GM21526 (cell line): ENCODE results near the gene PLA2G4A.

Source experiments
- ATAC-seq: cut with Tn5 transposase; IDR thresholded peaks from one replicate; pipeline ENCODE4 v1.9.1; 2021; ENCODE audit warnings: moderate library complexity; ENCODE audit not compliant: unreplicated experiment, low FRiP score

Gene PLA2G4A

DNA sequence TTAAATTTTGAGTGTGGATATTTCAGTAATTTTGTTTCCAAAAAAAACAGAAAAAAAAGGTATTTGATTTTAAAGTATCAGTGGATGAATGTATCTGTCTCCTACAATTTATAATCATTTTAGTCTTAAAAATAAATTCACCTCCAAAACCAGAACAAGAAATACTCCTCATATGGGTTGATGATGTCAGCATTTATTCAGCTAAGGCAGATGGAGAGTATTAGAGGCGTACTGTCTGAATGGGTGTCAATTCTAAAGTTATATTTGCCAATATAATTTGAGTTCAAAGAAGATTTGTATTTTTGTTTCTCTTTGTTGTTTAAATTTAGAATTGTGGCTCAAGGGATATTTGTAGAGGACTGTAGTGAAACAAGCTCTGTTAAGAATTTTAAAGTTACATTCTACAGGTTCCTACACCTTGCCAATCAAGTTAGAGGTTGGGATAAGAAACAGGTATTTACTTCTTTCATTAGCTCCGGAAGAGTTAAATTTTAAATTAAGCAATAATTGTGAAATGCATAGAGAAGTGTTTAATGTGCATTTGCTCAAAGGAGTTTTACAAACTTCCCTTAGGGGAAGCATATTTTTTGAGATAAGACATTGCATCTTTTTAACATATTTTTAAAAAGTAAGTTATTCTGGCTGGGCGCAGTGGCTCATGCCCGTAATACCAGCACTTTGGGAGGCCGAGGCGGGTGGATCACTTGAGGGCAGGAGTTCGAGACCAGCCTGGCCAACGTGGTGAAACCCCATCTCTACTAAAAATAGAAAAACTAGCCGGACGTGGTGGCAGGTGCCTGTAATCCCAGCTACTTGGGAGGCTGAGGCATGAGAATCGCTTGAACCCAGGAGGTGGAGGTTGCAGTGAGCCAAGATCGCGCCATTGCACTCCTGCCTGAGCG is 1.2 kb downstream of the PLA2G4A start:
- ATAC-seq, result no peak

DNA sequence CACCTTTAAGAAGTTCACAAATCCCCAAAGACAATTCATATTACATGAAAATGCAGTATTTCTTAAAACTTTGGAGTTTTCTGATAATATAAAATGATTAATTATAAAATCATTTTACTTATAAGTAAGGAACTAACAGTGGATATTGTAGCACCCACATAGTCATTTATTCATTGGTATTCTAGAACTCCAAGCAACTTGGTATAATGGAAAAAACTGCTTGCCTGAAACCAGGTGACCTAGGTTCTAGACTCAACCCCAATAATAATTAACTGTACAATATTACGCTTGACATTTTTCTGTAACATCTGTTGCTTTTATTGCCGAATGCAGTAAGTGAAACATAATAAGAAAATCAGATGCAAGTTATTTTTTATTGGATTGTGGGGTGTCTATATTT is 2.4 kb downstream of the PLA2G4A start:
- ATAC-seq, result no peak

DNA sequence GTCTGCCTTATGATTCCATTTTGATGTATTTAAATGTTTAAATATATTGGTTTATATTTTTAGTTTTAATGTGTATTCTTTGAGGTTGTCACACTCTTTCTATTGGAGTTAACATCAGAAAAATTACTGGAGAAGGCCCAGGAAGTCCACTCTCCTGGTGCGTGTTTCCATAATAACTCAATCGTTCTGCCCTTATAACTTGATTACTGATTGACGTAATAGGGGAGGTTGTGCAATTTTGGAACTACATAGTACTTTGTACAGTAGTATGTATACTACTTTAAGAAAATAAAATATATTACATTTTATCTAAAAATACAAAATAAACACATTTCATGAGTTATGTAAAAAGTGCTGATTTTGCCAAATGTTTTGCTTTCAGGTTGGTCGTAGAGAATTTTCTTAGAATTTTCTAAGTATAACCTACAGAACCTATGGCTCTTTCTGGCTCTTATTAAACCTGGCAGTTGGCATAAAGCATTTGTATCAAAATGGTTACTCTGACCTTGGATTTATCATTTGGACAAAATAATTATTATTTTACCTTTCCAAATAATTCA is 5.7 kb downstream of the PLA2G4A start:
- no peak for ATAC-seq

DNA sequence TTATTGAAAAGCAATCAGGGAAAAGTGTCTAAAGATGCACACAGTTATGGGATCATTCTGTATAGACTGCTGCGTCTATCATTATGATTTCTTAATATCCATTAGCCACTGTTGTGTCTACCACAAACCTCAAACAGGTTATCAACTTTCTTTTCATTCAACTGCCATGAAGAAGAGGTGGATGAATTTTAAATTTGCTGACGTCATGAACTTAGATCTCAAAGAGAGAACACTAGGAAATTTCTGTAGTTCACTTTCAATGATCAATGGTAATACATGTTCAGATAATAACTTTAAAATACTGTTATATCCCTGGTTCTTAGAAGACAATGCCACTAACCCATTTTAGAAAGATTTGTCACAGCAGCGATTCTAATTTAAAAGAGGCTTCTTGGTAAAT is 6.7 kb downstream of the PLA2G4A start:
- ATAC-seq, result no peak

DNA sequence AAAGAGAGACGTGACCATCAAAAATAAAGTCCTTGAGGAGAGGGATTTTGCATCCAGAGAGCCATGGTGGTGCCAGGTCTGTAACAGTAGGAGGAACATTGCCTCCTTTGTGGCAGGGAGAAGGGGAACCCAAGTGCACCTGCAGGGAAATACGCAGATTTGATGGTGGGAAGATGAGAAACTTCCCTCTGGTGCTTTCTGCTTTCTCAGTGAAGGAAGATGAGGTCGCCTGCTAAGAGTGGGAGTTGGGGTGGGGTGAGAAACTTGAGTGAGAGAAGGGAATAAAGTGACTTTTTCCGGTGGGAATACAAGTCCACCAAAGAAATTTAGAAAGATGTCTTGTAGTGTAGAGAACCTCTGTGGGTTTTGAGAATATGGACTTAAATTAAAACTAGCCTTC is 9.1 kb downstream of the PLA2G4A start:
- no peak for ATAC-seq

DNA sequence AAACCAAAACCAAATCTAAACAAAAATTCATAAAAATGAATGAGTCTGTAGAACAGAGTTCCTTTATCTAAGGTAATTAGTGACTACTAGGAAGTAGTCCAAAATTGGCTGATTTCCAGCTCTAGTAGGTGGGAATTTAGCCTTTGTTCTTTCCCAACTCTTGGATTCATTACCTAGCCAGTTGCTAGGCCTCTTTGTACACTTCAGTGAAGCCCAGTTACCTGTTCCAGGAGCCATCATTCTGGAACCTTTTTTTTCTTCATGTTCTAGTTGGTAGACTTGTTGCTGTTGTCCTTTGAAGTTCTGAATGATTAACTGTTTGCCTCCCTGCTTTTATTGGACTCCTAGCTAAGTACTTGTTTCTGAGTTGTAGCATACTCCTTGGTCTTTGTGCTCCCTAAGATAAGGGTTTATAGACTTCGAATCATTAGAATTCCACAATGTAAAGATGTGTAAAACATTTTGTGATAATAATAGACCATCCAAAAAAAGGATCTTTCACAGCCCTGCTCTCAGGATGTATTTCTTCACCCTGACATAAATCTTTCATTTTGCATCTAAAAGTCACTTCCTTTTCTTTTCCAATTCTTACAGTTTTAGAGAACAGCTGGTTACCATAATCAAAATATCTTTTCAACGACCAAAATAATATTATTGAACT is 9.8 kb downstream of the PLA2G4A start:
- no peak for ATAC-seq

DNA sequence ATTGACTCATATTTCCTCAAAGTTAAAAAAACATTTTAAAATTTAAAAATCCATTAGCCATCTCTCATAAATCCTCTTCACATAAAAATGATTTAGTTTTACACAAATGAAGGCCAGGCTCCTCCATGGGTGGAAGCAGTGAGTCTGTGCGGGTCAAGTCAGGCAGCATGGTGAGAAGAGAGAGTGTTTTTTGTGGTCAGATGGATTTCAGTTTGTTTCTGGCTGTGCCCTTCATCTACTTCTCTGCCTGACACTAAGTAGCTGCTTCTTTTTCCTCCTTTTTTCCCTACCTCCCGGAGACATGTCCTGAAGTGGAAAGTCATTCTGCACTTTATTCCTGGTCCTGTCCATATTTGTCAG is 10.3 kb downstream of the PLA2G4A start:
- ATAC-seq, result no peak

DNA sequence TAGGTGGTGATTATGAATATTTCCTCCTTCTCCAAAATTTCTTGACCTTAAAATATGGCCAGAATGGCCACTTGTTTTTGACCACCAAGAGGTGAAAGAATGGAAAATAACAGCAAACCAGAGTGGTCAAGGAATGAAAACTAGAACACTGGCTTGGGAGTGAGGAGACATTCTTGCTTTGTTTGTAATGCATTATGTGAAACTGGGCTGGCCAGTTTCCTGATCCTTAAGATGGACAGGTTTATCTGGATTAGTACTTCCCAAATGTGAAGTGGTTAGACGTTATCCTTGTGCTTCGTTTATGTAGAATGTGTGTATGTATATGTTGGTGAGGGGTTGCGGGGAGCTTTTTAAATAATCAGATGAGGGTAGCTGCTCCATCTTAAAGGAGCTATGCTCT is 12.8 kb downstream of the PLA2G4A start:
- no peak for ATAC-seq

DNA sequence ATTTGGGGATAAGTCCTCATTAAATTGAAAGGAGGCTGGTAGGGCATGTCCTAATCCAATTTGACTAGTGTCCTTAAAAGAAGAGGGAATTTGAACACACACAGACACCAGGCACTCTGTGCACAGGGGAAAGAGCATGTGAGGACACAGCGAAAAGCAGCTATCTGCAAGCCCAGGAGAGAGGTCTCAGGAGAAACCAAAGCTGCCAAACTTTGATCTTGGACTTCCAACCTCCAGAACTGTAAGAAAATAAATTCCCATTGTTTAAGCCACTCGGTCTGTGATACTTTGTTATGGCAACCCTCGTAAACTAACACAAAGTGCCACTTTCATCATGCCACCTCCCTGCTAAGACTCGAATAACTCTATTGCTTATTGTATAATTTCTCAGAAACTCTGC is 13.8 kb downstream of the PLA2G4A start:
- no peak for ATAC-seq

DNA sequence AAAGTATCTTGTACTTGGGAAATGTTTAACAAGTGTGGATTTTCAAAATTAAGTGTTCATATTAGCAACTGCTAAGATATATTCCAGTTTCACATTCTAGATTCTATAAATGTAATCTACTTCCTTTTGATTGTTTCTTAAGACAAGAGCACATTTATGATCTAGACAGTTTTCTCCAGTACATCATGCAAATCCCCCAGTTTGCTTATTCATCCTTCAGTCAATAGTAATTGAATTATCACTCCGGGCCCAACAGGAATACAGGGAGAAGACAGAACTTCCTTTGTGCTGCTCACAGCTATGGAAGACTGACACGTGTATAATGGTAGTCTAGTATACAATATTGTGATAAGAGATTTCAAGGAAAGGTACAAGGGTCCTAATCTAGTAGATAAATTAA is 14.5 kb downstream of the PLA2G4A start:
- no peak for ATAC-seq

DNA sequence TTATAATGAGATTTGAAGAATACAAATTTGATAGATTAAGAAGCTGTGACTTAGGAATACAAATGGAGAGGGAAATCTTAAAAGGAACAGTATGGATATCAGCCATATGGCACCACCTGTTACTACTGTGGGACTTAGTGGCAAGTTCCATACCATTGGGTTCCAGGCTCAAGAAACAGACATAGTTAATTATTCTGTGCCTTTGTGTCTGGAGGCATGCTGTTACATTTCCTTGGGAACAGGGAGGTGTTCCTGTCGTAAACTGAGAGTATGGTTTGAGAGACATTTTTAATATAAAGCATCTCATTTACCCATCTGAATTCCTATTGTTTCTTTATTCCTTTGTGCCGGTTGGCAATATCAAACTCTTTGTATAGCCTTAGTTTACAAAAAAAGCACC is 15.2 kb downstream of the PLA2G4A start:
- ATAC-seq, result no peak

DNA sequence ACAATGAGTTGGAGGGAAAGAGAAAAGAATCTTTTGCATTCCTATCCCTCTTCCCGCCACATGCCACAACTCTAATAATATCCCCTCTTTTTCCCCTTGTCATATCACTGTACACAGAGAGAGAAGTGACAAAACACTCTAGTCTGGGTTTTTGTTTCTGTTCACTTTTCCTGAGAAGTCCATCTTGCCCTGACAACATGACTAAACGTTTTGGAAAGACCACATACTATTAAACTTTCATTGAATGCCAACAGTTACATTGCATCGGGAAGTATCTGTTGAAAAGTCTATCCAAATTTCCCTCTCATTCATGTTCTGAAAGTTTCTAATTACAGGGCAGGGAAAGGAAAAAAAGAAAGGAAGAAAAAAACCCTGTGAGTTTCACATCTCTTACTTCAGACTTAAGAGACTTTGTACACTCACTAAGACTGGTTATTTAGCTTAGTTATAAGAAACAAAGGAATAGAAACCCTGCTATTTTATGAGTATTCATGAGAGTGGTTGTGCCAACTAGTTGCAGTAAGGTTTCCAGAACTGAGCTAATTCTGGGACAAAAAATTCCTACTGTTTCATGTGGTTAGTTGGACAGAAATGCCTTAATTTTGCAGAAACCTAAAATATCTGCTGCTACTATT is 16.9 kb downstream of the PLA2G4A start:
- no peak for ATAC-seq

DNA sequence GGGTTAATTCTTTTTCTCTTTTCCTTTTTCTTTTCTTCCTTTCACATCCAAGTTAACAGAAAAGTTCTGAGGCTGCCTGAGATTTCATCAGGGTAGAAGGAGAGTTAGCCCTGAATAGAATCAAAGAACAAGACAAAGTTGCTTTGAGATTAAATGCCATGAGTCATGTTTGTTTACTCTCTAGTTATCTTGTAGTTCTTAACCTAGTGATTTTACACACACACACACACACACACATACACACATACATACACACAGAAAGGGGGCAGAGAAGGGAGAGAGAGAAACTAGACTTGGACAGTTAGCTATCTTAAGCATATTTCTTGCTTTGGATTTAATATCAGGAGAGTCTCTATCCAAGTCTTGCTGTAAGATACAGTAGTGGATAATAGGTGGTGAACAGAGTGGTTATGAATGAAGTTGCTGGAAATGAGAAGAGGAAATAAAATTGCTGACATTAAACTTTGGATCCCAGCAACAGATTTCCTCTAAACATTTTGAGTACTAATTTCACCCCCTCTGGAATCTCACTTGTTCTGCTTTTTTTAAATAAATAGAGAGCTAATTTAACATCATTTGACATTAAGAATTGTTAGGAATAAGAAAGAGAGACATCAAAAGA is 19.9 kb downstream of the PLA2G4A start:
- no peak for ATAC-seq

DNA sequence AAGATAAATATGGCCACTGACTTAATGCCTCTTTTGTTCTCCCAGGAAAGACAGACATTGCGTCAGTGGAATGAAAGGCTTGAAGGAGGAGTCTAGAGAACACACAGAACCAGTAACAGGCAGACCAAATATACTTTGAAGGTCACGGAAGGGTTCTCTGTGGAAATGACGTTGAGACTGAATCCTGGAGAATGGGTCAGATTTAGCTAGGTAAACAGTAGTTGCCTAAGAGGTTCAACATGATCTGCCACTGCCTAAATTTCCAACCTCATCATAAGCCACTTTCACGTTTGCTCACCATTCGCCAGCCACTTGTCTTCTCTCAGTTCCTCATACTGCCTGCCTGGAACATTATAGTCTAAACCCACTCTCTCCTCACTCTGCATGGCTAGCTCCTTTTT is 20.5 kb downstream of the PLA2G4A start:
- ATAC-seq, result peak; percentile 97

DNA sequence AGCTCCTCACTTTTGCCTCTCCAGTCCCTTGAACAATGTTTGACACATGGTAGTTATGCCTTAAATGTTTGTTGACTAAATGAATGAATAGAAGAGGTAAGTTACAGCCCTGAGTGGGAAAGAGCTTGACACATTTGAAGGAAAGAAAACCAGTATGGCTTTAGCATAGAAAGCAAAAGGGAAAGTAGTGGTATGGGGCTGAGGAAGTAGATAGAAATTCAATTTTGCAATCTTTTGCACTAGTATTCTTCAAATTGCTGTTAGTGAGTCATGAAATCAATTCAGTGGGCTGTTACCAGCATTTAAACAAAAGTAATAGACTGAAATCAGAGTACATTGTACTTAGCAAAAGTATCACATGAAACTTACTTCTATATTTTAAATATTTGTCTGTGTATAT is 21.1 kb downstream of the PLA2G4A start:
- peak; percentile 54 for ATAC-seq

DNA sequence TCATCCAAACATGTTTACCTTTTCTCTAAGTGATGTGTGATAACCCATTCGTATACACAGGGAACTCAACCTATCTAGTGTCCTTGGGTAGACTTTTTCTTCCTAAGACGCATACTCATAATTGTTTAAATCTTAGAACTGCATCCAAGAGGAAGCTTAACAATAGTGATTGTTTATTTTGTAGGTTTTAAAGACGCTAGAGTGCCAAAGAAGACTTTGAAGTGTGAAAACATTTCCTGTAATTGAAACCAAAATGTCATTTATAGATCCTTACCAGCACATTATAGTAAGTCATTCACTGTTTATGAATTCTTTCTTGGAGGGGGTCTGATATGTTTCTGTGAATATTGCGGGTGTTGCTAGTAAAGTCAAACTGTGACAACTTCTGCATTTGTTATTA is 25.4 kb downstream of the PLA2G4A start:
- no peak for ATAC-seq

DNA sequence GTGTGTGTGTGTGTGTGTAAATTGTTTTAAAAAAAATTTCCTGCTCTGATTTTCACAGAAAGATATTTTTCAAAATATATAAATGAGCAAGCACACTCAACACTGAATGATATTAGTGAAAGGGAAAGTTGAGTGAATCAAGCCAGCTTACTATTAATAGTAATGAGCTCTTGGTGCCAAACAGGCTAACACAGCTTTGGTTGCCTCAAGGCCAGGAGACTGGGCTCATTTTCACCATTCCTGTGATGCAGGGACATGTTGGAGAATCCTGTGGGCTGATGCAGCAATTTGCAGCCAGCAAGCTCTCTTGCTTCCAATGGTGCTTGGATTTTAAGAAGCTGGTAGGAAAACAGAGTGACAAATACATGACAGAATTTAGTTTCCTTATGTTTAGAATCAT is 30.2 kb downstream of the PLA2G4A start:
- ATAC-seq, result no peak

DNA sequence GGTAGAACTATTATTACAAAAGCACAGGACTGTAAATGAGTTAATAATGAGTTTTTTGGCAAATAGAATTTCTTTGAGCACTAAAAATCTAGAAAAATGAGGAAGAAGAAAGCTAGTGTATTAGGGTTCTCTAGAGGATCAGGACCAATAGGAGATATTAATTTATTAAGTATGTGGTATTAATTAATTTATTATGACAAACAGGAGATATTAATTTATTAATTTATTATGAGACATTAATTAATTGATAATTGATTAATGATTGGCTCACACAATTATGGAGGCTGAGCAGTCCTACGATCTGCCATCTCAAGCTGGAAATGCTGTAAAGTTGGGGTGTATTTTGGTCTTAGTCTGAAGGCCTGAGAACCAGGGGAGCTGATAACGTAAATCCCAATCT is 31.2 kb downstream of the PLA2G4A start:
- ATAC-seq, result no peak

DNA sequence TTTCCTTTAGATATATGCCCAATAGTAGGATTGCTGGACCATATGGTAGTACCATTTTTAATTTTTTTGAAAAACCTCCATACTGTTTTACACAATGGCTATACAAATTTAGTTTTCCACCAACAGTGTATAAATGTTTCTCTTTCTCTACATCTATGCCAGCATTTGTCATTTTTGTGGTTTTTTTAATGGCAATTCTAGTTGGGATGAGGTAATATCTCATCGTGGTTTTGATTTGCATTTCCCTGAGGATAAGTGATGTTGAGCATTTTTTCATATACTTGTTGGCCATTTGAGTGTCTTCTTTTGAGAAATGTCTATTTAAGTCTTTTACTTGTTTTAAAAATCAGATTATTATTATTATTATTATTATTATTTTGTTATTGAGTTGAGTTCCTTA is 35.5 kb downstream of the PLA2G4A start:
- no peak for ATAC-seq

DNA sequence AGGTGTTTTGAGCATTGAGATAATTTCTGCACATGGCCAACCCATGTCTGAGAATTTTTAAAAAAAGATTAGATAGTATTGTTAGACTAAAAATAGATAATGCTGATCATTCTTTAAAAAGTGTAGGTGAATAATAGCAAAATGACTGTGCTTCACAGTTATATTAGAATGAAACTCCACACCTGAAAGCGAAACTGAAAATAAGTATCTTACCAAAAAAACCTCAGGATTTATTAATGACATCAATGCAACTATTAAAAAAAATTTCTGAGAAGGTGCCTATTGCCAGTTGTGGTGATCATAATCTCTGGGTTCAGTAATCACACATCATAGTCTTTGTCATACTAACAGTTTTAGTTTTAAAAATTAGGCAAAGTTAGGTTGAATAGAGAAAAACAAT is 36.5 kb downstream of the PLA2G4A start:
- ATAC-seq, result peak; percentile 81

DNA sequence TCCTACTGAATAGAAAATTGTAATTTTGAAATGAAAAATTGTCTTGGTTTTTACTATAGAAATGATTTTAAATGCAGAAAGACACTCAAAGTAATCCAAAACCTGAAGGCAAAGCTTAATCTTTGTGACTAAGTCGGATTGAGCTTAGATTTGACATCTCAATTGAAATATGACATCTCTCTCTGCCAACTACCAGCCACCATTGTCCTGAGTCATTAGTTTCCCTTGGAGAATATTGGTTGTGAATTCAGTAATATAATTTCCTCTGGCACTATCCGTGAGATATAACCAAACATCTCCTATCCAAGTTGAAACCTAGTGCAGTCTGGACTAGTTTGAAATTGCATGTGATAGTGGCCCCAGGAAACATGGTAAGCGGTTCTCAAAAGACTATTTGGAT is 37.1 kb downstream of the PLA2G4A start:
- no peak for ATAC-seq
